CD4-positive, alpha-beta T cell treated with Interleukin-15 for 4 hours (primary cell): ENCODE results near the gene SNAP25.

Source experiments
- DNase-seq: peaks from one replicate; pipeline ENCODE4 v3.0.0-alpha.2; 2020; ENCODE audit warnings: low spot score

SNAP25 gene

DNA sequence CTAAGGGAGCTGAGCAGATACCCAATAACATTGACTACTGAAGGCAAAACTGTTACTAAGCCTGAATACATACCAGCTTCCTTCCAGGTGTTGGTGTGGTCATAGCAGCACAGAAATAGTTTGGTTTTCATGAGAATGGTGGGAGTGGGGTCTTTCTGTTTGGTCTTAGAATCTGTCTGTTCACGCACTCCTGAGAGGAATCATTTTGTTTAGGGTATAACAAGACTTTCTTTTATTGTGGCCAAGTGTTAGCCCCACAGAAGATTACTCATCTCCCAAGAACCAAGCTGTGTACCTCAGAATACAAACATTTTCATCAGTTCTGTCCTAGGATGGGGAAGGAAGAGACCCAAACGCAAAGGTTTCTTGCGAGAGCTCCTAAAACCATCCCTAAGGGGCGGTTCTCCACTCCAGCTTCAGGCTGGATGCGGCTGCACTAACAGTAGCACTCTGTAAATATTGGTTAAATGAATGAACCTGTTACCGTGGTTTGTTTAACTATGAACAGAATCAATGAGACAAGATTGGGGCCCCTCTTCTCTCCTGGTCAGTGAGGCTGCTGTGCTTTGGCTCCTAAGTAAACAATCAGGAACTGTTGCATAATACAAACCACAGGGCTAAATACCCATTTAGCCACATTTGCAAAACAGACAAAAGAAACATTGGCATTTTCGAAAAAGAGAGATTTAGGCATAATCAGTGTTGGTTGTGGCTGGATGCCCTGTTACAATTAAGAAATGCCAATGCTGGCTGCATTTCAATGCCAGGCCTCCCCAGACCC lies 44.9 kb downstream of the SNAP25 start:
- no peak for DNase-seq

GRCh38 chr20:10264166-10264558 lies 45.5 kb downstream of the SNAP25 start:
- no peak for DNase-seq

DNA sequence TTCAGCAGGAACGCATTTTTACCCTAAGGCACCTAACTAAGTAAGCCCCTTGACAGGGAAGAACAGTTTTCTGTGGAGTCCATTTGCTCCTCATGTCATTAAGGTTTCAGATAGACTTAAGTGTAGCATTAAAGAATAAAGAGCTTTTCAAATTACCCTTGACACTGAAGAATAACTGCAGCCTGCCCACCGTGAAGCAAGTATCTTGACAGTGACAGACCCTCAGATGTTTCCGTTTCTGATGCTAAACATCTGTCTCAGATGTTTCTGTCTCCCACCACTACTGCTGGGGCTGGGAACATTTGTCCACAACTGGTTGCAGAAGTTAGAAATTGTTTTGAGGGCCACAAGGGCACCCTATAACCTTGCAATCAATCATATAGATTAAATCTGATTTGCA lies 50.0 kb downstream of the SNAP25 start:
- no peak for DNase-seq

GRCh38 chr20:10270630-10271029 lies 52.0 kb downstream of the SNAP25 start:
- no peak for DNase-seq

GRCh38 chr20:10271494-10272219 lies 53.0 kb downstream of the SNAP25 start:
- DNase-seq = no peak

DNA sequence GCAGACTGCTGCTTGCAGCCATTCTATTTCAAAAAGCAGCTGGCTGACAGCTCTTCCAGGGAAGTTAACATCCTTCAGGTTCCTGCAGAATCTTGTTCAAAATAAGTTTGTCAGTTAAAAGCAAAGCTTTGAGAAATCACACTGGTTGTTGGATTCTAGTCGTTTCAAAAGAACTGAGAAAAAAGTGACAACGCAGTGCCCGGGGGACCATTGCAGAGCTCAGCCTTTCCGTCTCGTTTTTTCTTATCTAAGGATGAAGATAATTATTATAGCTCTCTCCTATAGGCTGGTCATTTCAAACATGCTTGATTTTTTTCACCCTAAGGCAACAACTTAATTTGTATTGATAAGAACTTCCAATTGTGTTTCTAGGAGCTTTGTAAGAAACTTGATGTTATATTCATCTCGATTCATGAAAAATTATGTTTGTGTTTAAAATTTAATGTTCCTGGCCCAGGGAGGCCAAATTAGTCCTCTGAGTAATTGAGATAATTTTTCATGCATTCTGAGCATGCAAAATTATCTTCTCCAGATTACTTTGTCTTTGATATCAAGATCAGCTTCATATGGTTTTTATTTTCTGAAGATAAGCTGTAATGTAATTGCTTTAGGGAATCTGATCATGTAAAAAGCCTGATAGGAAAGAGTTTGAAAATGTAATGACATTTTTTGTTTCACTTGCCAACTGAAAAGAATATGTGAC lies 58.4 kb downstream of the SNAP25 start:
- DNase-seq = no peak

DNA sequence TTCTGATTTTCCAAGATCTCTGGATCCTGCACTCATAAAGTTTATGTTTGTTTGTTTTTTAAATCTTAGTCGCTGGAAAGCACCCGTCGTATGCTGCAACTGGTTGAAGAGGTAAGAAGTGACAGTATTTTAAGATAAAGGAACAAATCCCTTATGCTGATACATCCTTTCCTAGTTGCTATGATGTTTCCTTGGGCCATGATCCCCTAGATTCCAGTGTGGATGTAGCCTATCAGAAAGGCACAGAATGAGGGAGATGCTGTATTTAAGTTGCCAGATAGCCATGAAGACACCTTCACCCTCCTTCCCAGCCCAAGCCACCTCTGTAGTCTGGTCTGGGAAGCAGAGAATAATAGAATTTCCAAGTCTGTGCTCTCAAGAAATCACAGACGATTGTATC lies 59.0 kb downstream of the SNAP25 start:
- no peak for DNase-seq

DNA sequence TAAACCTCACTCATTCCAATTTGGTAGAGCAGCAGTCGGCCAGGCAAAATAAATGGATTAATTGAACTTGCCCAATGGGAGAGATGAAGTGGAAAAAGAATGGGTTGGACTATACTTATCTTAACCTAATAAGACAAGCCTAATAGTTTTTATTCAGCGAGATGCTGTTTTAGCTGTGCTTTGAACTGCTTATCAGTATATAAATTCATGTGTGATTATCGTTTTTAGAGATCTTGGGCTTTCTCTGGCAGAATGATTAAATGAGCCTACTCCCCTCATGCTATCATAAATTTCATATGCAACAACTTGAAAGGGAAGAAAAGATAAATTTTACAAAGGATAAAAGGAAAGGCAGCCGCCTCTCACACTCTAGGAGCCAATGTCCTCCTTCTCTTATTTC lies 59.8 kb downstream of the SNAP25 start:
- DNase-seq = no peak

- no peak for DNase-seq
Observed at GRCh38 chr20:10280018-10280908, 61.6 kb downstream of the SNAP25 start.

DNA sequence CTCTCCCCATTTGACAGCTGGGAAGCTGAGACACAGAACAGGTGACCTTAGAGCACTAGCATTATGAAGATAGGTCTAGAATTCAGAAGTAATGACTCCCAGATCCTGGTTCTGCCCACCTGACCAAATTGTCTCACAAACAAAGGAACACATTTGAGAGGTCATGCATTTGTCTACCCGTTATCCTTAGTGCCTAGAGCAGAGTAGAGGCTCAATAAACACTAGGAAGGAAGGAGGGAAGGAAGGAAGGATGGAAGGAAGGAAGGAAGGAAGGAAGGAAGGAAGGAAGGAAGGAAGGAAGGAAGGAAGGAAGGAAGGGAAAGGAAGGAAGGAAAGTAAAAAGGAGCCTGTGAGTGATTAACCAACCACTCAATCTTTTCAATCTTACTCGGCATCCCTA lies 63.3 kb downstream of the SNAP25 start:
- DNase-seq = no peak

- DNase-seq = no peak
Observed at GRCh38 chr20:10282979-10283456, 64.4 kb downstream of the SNAP25 start.

DNA sequence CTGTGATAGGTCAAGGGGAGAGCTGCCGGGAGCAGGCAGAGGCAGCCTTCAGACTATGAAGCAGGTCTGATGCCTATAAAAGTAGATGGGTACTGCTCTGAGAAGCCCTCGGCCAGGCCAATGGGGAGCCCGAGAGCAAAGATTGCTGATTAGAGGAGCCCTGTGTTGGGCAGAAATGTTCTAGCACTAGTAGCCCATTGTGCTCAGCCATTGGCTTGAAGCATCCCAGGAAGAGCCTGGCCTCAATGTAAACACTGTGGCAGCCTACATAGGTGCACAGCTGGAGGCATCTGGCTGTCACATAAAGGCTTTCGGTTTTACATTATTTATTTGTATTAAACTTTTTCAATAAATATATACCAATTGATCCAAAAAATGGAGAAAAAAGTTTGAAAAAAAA lies 67.7 kb downstream of the SNAP25 start:
- no peak for DNase-seq

DNA sequence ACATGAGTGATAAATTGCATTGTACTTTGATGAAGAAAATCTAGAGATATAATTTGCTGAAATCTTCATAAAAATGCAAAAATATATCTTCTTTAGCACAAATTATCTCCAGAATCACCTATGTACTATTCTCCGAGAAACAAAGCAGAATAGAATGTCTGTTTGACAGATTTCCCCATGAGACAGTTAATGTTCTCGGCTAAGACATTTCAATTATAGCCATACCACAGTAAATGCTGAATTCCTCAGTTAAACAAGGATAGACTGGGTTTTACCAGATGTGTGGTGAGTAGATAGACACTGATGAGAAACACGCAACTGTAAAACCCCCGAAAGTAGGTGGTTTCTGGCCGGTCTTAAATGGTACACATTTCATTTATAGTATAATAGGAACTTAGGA lies 69.8 kb downstream of the SNAP25 start:
- no peak for DNase-seq

GRCh38 chr20:10288954-10289646 lies 70.5 kb downstream of the SNAP25 start:
- DNase-seq = no peak

DNA sequence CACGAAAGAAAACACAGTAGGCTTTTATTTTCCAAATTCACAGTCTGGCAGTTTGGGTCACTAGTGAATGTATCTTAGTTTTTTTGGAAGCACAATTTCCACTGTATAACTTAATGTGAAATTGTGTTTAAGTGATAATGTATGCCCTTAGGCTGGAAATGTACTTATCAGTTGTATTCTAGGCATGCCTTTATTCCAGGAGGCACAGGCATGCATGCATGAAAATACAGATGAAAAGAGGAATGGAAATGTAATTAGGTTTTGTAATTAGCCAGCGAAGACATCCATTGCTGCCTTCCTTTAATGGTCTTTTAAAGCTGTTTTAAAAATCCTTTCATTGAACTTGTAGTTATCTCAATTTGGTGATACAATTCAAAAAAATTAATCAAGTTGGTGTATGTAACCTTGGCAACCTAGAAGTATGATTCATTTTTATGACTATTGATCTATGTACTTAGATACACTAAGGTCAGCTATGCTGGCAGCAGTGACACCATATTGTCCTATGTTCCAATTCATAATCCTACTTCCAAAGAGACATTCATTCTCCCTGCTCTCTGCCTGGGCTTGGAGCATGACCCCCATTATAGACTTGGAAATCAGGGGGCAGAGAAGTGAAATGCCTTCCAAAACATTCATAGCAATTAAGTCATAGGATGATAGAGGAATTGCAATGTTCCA lies 73.1 kb downstream of the SNAP25 start:
- DNase-seq = no peak

- DNase-seq = no peak
Observed at GRCh38 chr20:10297223-10297622, 78.6 kb downstream of the SNAP25 start.

DNA sequence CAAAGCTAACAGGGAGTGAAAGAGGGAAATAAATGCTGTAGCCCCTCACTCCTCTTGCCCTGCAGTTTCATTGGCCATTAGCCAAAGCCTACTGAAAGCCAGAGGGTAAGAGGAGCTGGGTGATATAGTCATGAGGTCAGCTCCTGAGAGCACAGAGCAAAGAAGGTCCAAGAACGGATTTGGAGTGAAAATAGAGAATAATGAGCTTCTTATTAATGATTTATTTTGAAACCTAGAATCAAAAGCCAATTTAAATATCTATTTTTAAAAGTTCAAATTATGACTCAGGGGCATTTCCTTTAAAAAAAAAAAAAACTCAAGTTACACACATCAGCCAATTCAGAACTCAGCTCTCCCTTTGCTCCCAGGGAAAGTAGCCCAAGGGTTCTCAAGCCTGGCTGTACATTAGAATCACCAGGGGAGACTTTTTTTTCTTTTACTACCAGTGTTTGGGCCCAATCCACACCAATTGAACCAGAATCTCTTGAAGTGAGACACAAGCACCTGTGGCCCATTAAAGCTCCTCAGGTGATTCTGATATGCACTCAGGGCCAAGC lies 79.1 kb downstream of the SNAP25 start:
- no peak for DNase-seq

- no peak for DNase-seq
Observed at GRCh38 chr20:10300582-10301446, 82.2 kb downstream of the SNAP25 start.

DNA sequence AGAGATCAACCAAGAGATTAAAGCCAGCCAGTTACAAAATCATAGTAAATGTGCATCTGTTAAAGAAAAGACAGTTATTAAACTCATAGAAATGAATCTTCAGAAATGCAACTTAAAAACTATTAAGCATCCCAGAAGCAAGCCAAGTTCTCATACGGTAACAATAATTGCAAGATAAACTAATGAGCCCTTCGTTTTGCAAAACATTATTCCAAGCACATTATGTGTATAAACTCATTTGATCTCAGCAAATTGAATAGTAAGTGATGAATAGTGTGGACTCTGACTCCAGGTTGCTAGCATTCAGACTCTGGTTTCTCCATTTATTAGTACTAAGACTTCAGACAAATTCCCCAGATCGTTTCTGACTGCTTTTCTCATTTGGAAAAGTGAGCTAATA lies 85.2 kb downstream of the SNAP25 start:
- no peak for DNase-seq
